ENCODE results near the gene ZFPM1. TPM values are rescaled to one million over a fixed set of nuclear protein-coding genes. Genes with fewer than 3 reads are reported as not detected.

ZFPM1 gene
- total and polyA plus RNA-seq, 2 of the 8 experiments (the other 6 are each of a cell fraction or from before 2014, with no cell fraction given): 0.74 to 4.8 TPM

GRCh38 chr16:88452482-88453216 is 431 bp upstream of the ZFPM1 start:
- Histone ChIP-seq H4K8ac (ENCODE audit: extremely low read depth, insufficient read depth, low read length) (peak overlapping the region; percentile 57; the same call in 1 of the 2 replicates), H3K18ac (ENCODE audit: extremely low read depth, low read length) (peak overlapping the region; percentile 78; the same call in 1 of the 2 replicates), H3K4me1 (replicated peaks in 1 of 4; ENCODE audit: control insufficient read depth in 3 of 4, insufficient read depth in 4 of 4, low read length in 3 of 4) (peaks cover 0 to 27% (median 13%) of the 10 kb centered on the region in 4 experiments; a peak in 6 of 7 replicates), H3K9ac (replicated peaks in 1 of 4; ENCODE audit: extremely low read depth in 1 of 4, low read depth in 3 of 4, low read length in 3 of 4) (no peak overlapping the region), H3K36me3 (ENCODE audit: control insufficient read depth in 2 of 4, insufficient read depth in 4 of 4, low read length in 3 of 4) (peaks cover 0 to 4% (median 0%) of the 10 kb centered on the region in 4 experiments; a peak in 1 of 8 replicates), H2BK120ac (replicated peaks; ENCODE audit: low read depth, low read length) (no peak overlapping the region), H3K79me1 (ENCODE audit: low read depth, low read length) (no peaks in the 10 kb centered on the region), H2BK15ac (ENCODE audit: low read length) (no peak overlapping the region), H3K79me2 (ENCODE audit: control insufficient read depth in 1 of 2, insufficient read depth in 2 of 2, low read length in 2 of 2) (0 out of 4 replicates have a peak, but pooled peaks cover 0 to 3% of the 10 kb centered on the region in 2 experiments), H3K23ac (ENCODE audit: insufficient read length) (no peak overlapping the region), H4K20me1 (replicated peaks in 1 of 2; ENCODE audit: control insufficient read depth in 1 of 2, insufficient read depth in 2 of 2, low read length in 2 of 2) (peaks cover 12 to 13% of the 10 kb centered on the region in 2 experiments), H2BK5ac (ENCODE audit: low read depth, low read length) (0 out of 2 replicates have a peak overlapping the region, but pooled peaks have one; percentile 66), H2BK12ac (ENCODE audit: low read depth, low read length) (no peak overlapping the region), H3K27ac (ENCODE audit: low read depth, low read length) (no peak overlapping the region), H4K91ac (replicated peaks; ENCODE audit: insufficient read length, low read length) (no peak overlapping the region), H3K9me3 (ENCODE audit: insufficient read depth in 2 of 2, low read depth in 1 of 2, low read length in 1 of 2) (no peaks in the 10 kb centered on the region), H2AK5ac (ENCODE audit: low read depth, low read length) (no peak overlapping the region), H3K14ac (ENCODE audit: insufficient read length) (no peak overlapping the region), H3K4me2 (ENCODE audit: insufficient read depth in 1 of 2, low read depth in 2 of 2, low read length in 2 of 2) (peak overlapping the region; percentile 46 to 47), H2BK20ac (ENCODE audit: low read length) (no peak overlapping the region), H4K5ac (ENCODE audit: insufficient read length, low read depth, low read length) (peak overlapping the region; percentile 95), H3K56ac (replicated peaks; ENCODE audit: insufficient read length, low read depth, low read length) (peak overlapping the region; percentile 59), H3K4me3 (ENCODE audit: extremely low read depth in 1 of 4, insufficient read depth in 2 of 4, low read depth in 3 of 4, low read length in 4 of 4) (peak overlapping the region; percentile 42 to 72 (median 57)), H2AFZ (ENCODE audit: low read length) (no peak overlapping the region), H3K4ac (replicated peaks; ENCODE audit: insufficient read length, low read depth, low read length) (no peak overlapping the region), H3K27me3 (replicated peaks in 1 of 4; ENCODE audit: control insufficient read depth in 3 of 4, extremely low read depth in 1 of 4, insufficient read depth in 3 of 4, low read length in 3 of 4) (peaks cover 29 to 60% (median 53%) of the 10 kb centered on the region in 4 experiments), H3K23me2 (ENCODE audit: low read depth, low read length) (peaks cover 4% of the 10 kb centered on the region; the same call in 1 of the 2 replicates)
- POLR2A ChIA-PET (ENCODE audit: partially characterized antibody): interaction anchor here (0.7 to 1.3 kb wide), 2 partner anchors 13 to 108 kb away, joined by 4 read pairs; no protein-coding TSS in a partner anchor
- FAIRE-seq: peak; percentile 32
- WGBS, 2 experiments (ENCODE audit: extremely low coverage in 1 of 2, insufficient coverage in 1 of 2, insufficient read length in 1 of 2, insufficient replicate concordance in 2 of 2, low coverage in 1 of 2, low lambda C conversion rate in 2 of 2, missing lambda C conversion rate in 1 of 2): 8% methylated on average over 30 of the region's 72 CpGs; no CpG with 5 or more reads in 1 of the 2 experiments
- CTCF ChIA-PET (ENCODE audit: partially characterized antibody): interaction anchor here (0.9 to 2.3 kb wide), 6 partner anchors 9 to 110 kb away, joined by 3 to 8 read pairs (median 4); no protein-coding TSS in a partner anchor
- peak; percentile 91 to 99 for DNase-seq (ENCODE audit: low read depth in 1 of 2, low spot score in 2 of 2)
- TF ChIP-seq EGR1 (IDR thresholded peaks at IDR 0.05; ENCODE audit: borderline replicate concordance, low read depth, low read length): peak; percentile 81
- TF ChIP-seq ZNF274 (IDR thresholded peaks at IDR 0.05; ENCODE audit: borderline replicate concordance, extremely low read depth, low read length): no peak
- TF ChIP-seq, protein P1, sequence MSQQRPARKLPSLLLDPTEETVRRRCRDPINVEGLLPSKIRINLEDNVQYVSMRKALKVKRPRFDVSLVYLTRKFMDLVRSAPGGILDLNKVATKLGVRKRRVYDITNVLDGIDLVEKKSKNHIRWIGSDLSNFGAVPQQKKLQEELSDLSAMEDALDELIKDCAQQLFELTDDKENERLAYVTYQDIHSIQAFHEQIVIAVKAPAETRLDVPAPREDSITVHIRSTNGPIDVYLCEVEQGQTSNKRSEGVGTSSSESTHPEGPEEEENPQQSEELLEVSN (IDR thresholded peaks at IDR 0.05): peak; percentile 98
- no peak for TF ChIP-seq HDAC6 (IDR thresholded peaks at IDR 0.05; ENCODE audit: low read depth, low read length)
- peak; percentile 90; the same call in 1 of the 2 replicates for TF ChIP-seq SP4 (IDR thresholded peaks at IDR 0.05; ENCODE audit: low read length)
- TF ChIP-seq POLR2AphosphoS5 (IDR thresholded peaks at IDR 0.05; ENCODE audit: low read depth, low read length): no peak
- no peak for TF ChIP-seq CBX8 (IDR thresholded peaks at IDR 0.05; ENCODE audit: borderline replicate concordance, low read depth, low read length)
- no peak for TF ChIP-seq TAF7 (optimal IDR thresholded peaks at IDR 0.05; ENCODE audit: borderline replicate concordance, low read depth, low read length)
- no peak for TF ChIP-seq POU5F1 (IDR thresholded peaks at IDR 0.05; ENCODE audit: low read depth, low read length)
- TF ChIP-seq POLR2A (IDR thresholded peaks at IDR 0.05; ENCODE audit: control extremely low read depth in 1 of 2, low read depth in 2 of 2, low read length in 2 of 2): no peak
- peak; percentile 84 for TF ChIP-seq KDM4A (IDR thresholded peaks at IDR 0.05; ENCODE audit: low read depth, low read length, severe bottlenecking)
- no peak for TF ChIP-seq TAF1 (IDR thresholded peaks at IDR 0.05; ENCODE audit: low read depth, low read length)
